HEK293 (cell line): ENCODE data around the gene LARGE1.

Experiments used
- CTCF ChIA-PET: fragments of 350-600 bp; formaldehyde crosslinking; extraction: SDS; loops from one replicate; lab custom pipeline; 2021; ENCODE audit warnings: antibody characterized with exemption; lab: Yijun Ruan, JAX
- POLR2A ChIA-PET: fragments of 300-600 bp; formaldehyde crosslinking; extraction: SDS; loops from one replicate; lab custom pipeline; 2020; ENCODE audit warnings: antibody characterized with exemption, inconsistent platforms; lab: Yijun Ruan, JAX
- H3K27ac ChIP-seq: fragments of 200-500 bp; sonication (Bioruptor generic); 2 replicates; pipeline ENCODE4 v1.5.1; 2014; ENCODE audit warnings: low read depth, low read length, control low read depth, inconsistent platforms; ENCODE audit errors: extremely low read depth
- H3K36me3 ChIP-seq, 2 experiments: fragments of 200-500 bp in 1 of 2; sonication (Bioruptor generic) in 1 of 2; 1 replicate in 1 of 2; 2 replicates in 1 of 2; pipeline ENCODE4 v1.5.1; 2014 to 2017; ENCODE audit warnings: inconsistent platforms in 2 of 2, low read length in 2 of 2; ENCODE audit not compliant: control insufficient read depth in 2 of 2, insufficient read depth in 1 of 2
- H3K4me1 ChIP-seq: fragments of 200-500 bp; sonication (Bioruptor generic); 2 replicates; pipeline ENCODE4 v1.5.1; 2014; ENCODE audit warnings: mild to moderate bottlenecking, low read length, inconsistent platforms; ENCODE audit not compliant: control insufficient read depth, insufficient read depth
- H3K4me3 ChIP-seq: 2 replicates; pipeline ENCODE4 v1.5.1; 2011; ENCODE audit warnings: low read depth, mild to moderate bottlenecking, control low read depth, low read length, moderate library complexity
- H3K9me3 ChIP-seq: fragments of 200-500 bp; sonication (Bioruptor generic); 2 replicates; pipeline ENCODE4 v1.5.1; 2014; ENCODE audit warnings: low read depth, low read length, inconsistent platforms; ENCODE audit not compliant: control insufficient read depth, insufficient read depth
- EGR2 ChIP-seq: fragments of 450-650 bp; formaldehyde crosslinking; IDR thresholded peaks from 2 replicates; pipeline ENCODE4 v1.5.1; 2016; ENCODE audit warnings: low read depth, missing biosample characterization, missing genetic modification characterization
- GLIS1 ChIP-seq: fragments of 450-650 bp; formaldehyde crosslinking; IDR thresholded peaks from 2 replicates; pipeline ENCODE4 v1.5.1; 2016; ENCODE audit warnings: missing biosample characterization, missing genetic modification characterization
- HOXD13 ChIP-seq: sonication (generic); formaldehyde crosslinking; IDR thresholded peaks from 2 replicates; pipeline ENCODE4 v1.8.0; 2022; ENCODE audit warnings: missing genetic modification reagents, borderline replicate concordance
- OVOL3 ChIP-seq: fragments of 450-650 bp; formaldehyde crosslinking; IDR thresholded peaks from 2 replicates; pipeline ENCODE4 v1.5.1; 2016; ENCODE audit warnings: missing biosample characterization, missing genetic modification characterization
- PRDM4 ChIP-seq: fragments of 450-650 bp; formaldehyde crosslinking; IDR thresholded peaks from 2 replicates; pipeline ENCODE4 v1.5.1; 2017; ENCODE audit warnings: missing biosample characterization, missing genetic modification characterization
- SP3 ChIP-seq: fragments of 450-650 bp; formaldehyde crosslinking; IDR thresholded peaks from 2 replicates; pipeline ENCODE4 v1.5.1; 2016; ENCODE audit warnings: missing biosample characterization, missing genetic modification characterization
- ZIC2 ChIP-seq: fragments of 450-650 bp; formaldehyde crosslinking; IDR thresholded peaks from 2 replicates; pipeline ENCODE4 v1.5.1; 2016; ENCODE audit warnings: missing biosample characterization, missing genetic modification characterization
- ZNF114 ChIP-seq: fragments of 450-650 bp; formaldehyde crosslinking; IDR thresholded peaks from 2 replicates; pipeline ENCODE4 v1.5.0; 2017; ENCODE audit warnings: missing biosample characterization, missing genetic modification characterization
- ZNF274 ChIP-seq, 2 experiments: fragments of 200-500 bp in 1 of 2; fragments of 450-650 bp in 1 of 2; sonication (Bioruptor generic) in 1 of 2; formaldehyde crosslinking in 1 of 2; IDR thresholded peaks; 2 replicates each; pipeline versions ENCODE4 v1.5.1 to v1.6.1; 2014 to 2016; ENCODE audit warnings: borderline replicate concordance in 1 of 2, inconsistent platforms in 1 of 2, low read length in 1 of 2, missing biosample characterization in 1 of 2, missing genetic modification characterization in 1 of 2
- ZNF394 ChIP-seq: fragments of 450-650 bp; formaldehyde crosslinking; IDR thresholded peaks from 2 replicates; pipeline ENCODE4 v1.5.1; 2016; ENCODE audit warnings: missing biosample characterization, missing genetic modification characterization, mild to moderate bottlenecking, moderate library complexity, borderline replicate concordance
- ZNF48 ChIP-seq: fragments of 450-650 bp; formaldehyde crosslinking; IDR thresholded peaks from 2 replicates; pipeline ENCODE4 v1.5.1; 2016; ENCODE audit warnings: missing biosample characterization, missing genetic modification characterization
- ZNF488 ChIP-seq: fragments of 450-650 bp; formaldehyde crosslinking; IDR thresholded peaks from 2 replicates; pipeline ENCODE4 v1.5.1; 2016; ENCODE audit warnings: missing biosample characterization, missing genetic modification characterization
- ZNF664 ChIP-seq: fragments of 450-650 bp; formaldehyde crosslinking; IDR thresholded peaks from 2 replicates; pipeline ENCODE4 v1.5.1; 2016; ENCODE audit warnings: missing biosample characterization, missing genetic modification characterization
- ZSCAN18 ChIP-seq: fragments of 450-650 bp; formaldehyde crosslinking; IDR thresholded peaks from 2 replicates; pipeline ENCODE4 v1.5.1; 2016; ENCODE audit warnings: missing biosample characterization, missing genetic modification characterization
- ZSCAN5A ChIP-seq: fragments of 450-650 bp; formaldehyde crosslinking; IDR thresholded peaks from 2 replicates; pipeline ENCODE4 v1.5.1; 2016; ENCODE audit warnings: missing biosample characterization, missing genetic modification characterization
- ZXDB ChIP-seq: fragments of 450-650 bp; formaldehyde crosslinking; IDR thresholded peaks from 2 replicates; pipeline ENCODE4 v1.5.1; 2016; ENCODE audit warnings: missing biosample characterization, missing genetic modification characterization
- TF ChIP-seq, protein P1 (sequence below): fragments of 450-650 bp; formaldehyde crosslinking; IDR thresholded peaks from 2 replicates; pipeline ENCODE4 v1.5.1; 2016; ENCODE audit warnings: missing biosample characterization, missing genetic modification characterization

The LARGE1 gene

GRCh38 chr22:33828302-33828701, 92.0 kb downstream of the LARGE1 start:
- CTCF ChIA-PET: interaction anchor here (1.4 kb wide), 1 partner anchor 90 kb away, joined by 5 read pairs; no protein-coding TSS in a partner anchor
- H3K27ac ChIP-seq: no peak overlapping the region
- H3K36me3 ChIP-seq: no peaks in the 10 kb centered on the region
- H3K9me3 ChIP-seq: no peaks in the 10 kb centered on the region
- H3K4me3 ChIP-seq: no peak overlapping the region
- TF ChIP-seq ZNF114 (tag by site-specific recombination): no peak
- TF ChIP-seq, all 188 proteins: peak for 0
- POLR2A ChIA-PET: no interaction called here
- H3K4me1 ChIP-seq: no peaks in the 10 kb centered on the region

DNA sequence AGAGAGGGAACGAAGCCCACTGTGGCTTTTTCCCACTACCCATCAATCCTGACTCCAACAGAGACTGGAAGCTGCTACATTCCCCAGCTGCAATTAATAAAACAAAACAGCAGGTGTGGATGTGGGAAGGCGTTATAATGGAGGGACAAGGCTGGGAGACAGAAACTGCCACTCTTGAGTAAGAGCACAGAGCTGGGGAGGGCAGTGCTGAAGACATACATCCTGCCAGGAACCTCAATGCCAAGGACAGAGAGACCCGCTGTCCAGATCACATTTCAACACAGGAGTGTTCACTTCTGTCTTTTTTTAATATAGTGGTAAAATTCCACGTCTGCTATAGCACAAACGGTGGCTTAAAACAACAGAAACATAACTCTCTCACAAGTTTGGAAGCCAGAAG, 94.5 kb downstream of the LARGE1 start:
- CTCF ChIA-PET: no interaction called here
- H3K36me3 ChIP-seq: no peaks in the 10 kb centered on the region
- POLR2A ChIA-PET: no interaction called here
- H3K27ac ChIP-seq: no peak overlapping the region
- TF ChIP-seq PRDM4 (tag by site-specific recombination) (no peak), ZSCAN18 (no peak), ZNF394 (tag by site-specific recombination) (no peak), ZNF48 (no peak), ZNF488 (tag by site-specific recombination) (no peak)
- no peaks in the 10 kb centered on the region for H3K4me1 ChIP-seq
- H3K9me3 ChIP-seq: no peaks in the 10 kb centered on the region
- no peak overlapping the region for H3K4me3 ChIP-seq

- Histone ChIP-seq H3K36me3 (no peaks in the 10 kb centered on the region), H3K27ac (no peak overlapping the region), H3K9me3 (no peaks in the 10 kb centered on the region), H3K4me1 (no peaks in the 10 kb centered on the region), H3K4me3 (no peak overlapping the region)
- ChIA-PET CTCF (interaction anchor here (0.6 kb wide), 1 partner anchor 100 kb away, joined by 4 read pairs; no protein-coding TSS in a partner anchor), POLR2A (no interaction called here)
- no peak for TF ChIP-seq ZNF274 (IDR thresholded peaks at IDR 0.05; ENCODE audit: low read length)
- no peak for TF ChIP-seq ZNF274 (tag by site-specific recombination; IDR thresholded peaks at IDR 0.05; ENCODE audit: borderline replicate concordance)
- no peak for TF ChIP-seq ZNF664 (tag by site-specific recombination)
- TF ChIP-seq, protein P1, sequence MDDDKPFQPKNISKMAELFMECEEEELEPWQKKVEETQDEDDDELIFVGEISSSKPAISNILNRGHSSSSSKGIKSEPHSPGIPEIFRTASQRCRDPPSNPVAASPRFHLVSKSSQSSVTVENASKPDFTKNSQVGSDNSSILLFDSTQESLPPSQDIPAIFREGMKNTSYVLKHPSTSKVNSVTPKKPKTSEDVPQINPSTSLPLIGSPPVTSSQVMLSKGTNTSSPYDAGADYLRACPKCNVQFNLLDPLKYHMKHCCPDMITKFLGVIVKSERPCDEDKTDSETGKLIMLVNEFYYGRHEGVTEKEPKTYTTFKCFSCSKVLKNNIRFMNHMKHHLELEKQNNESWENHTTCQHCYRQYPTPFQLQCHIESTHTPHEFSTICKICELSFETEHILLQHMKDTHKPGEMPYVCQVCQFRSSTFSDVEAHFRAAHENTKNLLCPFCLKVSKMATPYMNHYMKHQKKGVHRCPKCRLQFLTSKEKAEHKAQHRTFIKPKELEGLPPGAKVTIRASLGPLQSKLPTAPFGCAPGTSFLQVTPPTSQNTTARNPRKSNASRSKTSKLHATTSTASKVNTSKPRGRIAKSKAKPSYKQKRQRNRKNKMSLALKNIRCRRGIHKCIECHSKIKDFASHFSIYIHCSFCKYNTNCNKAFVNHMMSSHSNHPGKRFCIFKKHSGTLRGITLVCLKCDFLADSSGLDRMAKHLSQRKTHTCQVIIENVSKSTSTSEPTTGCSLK: no peak
- TF ChIP-seq OVOL3 (tag by site-specific recombination): no peak
- TF ChIP-seq GLIS1: no peak
- no peak for TF ChIP-seq ZXDB (tag by site-specific recombination)
- no peak for TF ChIP-seq SP3
- no peak for TF ChIP-seq EGR2 (tag by site-specific recombination)
- TF ChIP-seq ZSCAN5A (tag by site-specific recombination): no peak
- no peak for TF ChIP-seq ZNF394 (tag by site-specific recombination)
- TF ChIP-seq ZIC2: no peak
- TF ChIP-seq HOXD13 (CRISPR knock-in tag): no peak
Measured at GRCh38 chr22:33823552-33823951, 96.7 kb downstream of the LARGE1 start.
